ENCODE measurements around the gene TBC1D21. TPM values are rescaled to one million over a fixed set of nuclear protein-coding genes. Genes with fewer than 3 reads are reported as not detected.

TBC1D21 gene
- total and polyA plus RNA-seq, 2 of the 8 experiments (the other 6 are each of a cell fraction or from before 2014, with no cell fraction given) = not detected

- TF ChIP-seq HDAC2 (IDR thresholded peaks at IDR 0.05; ENCODE audit: borderline replicate concordance in 1 of 2, low read depth in 2 of 2, low read length in 2 of 2) = no peak
These were observed 63.4 kb downstream of the TBC1D21 start (continued) for GRCh38 chr15:73936588-73937290.

Data from H1 (cell line).